ENCODE results near the gene DDX3X. TPM values are rescaled to one million over a fixed set of nuclear protein-coding genes. Genes with fewer than 3 reads are reported as not detected.
"Not testable (repeated sequence)": the region's sequence is repeated elsewhere in the genome, so short reads cannot be mapped to it uniquely, and the experiment has no call there.

Gene DDX3X
- total and polyA plus RNA-seq, 3 experiments from 2014 or later = 240 to 357 (median 354) TPM

DNA sequence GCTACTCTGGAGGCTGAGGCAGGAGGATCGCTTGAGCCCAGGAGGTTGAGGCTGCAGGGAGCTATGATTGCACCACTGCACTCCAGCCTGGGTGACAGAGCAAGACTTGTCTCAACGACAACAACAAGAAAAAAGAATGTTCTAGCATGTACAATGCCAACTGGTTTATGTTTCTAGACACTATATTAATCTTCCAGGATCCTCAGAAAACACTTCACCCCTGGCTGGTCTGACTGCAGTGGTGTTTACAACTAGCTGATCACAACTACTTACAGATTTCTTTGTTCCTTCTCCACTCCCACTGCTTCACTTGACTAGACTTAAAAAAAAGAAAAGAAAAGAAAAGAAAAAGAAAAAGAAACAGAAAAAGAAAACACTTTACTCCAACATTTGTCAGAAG is 17.7 kb upstream of the DDX3X start:
- H3K36me3 Mint-ChIP-seq, H3K4me3 Mint-ChIP-seq: not testable (repeated sequence)

DNA sequence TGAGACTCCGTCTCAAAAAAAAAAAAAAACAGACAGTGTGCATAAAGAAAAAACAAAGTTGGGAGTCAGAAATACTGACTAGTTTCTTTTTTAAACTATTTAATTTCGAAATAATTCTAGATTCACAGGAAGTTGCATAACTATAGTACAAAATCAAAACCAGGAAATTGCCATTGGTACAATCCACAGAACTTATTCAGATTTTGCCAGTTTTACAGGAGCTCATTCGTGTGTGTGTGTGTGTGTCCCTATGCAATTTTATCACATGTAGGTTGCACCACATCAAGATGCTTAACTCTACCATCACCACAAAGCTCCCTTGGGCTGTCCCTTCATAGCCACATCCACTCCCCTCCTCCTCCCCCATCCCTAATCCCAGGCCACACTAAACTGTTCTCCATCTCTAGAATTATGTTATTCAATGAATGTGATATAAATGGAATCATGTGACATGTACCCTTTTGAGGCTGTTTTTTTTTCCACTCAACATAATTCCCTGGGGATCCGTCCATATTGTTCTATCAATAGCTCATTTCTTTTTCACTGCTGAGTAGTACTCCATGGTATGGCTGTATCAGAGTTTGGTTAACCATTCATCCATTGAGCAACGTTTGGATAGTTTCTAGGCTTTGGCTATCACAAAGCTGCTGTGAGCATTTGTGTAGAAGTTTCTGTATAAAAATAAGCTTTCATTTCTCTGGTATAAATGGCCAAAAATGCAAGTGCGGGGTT is 16.3 kb upstream of the DDX3X start:
- H3K4me1 Mint-ChIP-seq = no peaks in the 10 kb centered on the region
- Histone ChIP-seq H3K4me3 (ENCODE audit: low read length) (no peak overlapping the region), H3K36me3 (ENCODE audit: insufficient read depth, low read length) (no peaks in the 10 kb centered on the region), H3K27me3 (ENCODE audit: insufficient read depth, low read length, poor library complexity, severe bottlenecking) (no peaks in the 10 kb centered on the region), H3K27ac (ENCODE audit: low read depth, low read length) (no peak overlapping the region), H3K4me1 (ENCODE audit: insufficient read depth, low read length) (no peaks in the 10 kb centered on the region), H3K9me3 (ENCODE audit: low read length) (no peaks in the 10 kb centered on the region)
- peak overlapping the region in 1 of 8 donors; percentile 66 for H3K27ac Mint-ChIP-seq
- CTCF ChIA-PET = no interaction called here
- POLR2A ChIA-PET = no interaction called here
- no peaks in the 10 kb centered on the region for H3K36me3 Mint-ChIP-seq
- H3K27me3 Mint-ChIP-seq = no peaks in the 10 kb centered on the region
- DNase-seq = no peak
- H3K4me3 Mint-ChIP-seq = no peak overlapping the region
- H3K9me3 Mint-ChIP-seq = no peaks in the 10 kb centered on the region

More for the DNA sequence above, 17.7 kb upstream of the DDX3X start:
- H3K9me3 ChIP-seq (ENCODE audit: low read length); H3K4me3 ChIP-seq (ENCODE audit: low read length); H3K27me3 ChIP-seq (ENCODE audit: insufficient read depth, low read length, poor library complexity, severe bottlenecking); DNase-seq; H3K27ac Mint-ChIP-seq; H3K36me3 ChIP-seq (ENCODE audit: insufficient read depth, low read length); H3K4me1 Mint-ChIP-seq; CTCF ChIA-PET; H3K9me3 Mint-ChIP-seq; H3K27me3 Mint-ChIP-seq; H3K4me1 ChIP-seq (ENCODE audit: insufficient read depth, low read length); H3K27ac ChIP-seq (ENCODE audit: low read depth, low read length); POLR2A ChIA-PET: not testable (repeated sequence)

DNA sequence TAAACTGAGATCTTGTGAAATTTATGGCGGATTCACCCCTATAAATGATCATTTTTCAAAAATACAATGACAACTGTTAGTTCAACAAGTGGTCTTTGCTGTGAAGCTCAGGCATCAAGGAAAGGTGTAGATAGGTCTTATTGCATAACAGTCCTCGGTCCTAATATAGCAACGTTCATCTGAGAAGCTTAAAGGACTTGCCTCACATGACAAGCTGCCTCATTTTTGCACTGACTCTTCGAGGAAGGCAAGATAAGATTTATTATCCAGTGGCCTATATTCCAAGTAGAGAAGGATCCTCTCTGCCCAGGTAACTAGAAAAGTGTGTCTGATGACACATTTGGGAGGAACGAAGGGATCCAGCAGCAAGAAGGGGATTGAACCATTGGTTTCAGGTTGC is 13.6 kb upstream of the DDX3X start:
- Mint-ChIP-seq H3K27ac (no peak overlapping the region), H3K4me1 (no peaks in the 10 kb centered on the region), H3K4me3 (no peak overlapping the region), H3K27me3 (peaks cover 0 to under 1% of the 10 kb centered on the region in 2 donors), H3K36me3 (no peaks in the 10 kb centered on the region), H3K9me3 (no peaks in the 10 kb centered on the region)
- DNase-seq = no peak
- H3K27me3 ChIP-seq (ENCODE audit: insufficient read depth, low read length, poor library complexity, severe bottlenecking) = no peaks in the 10 kb centered on the region
- POLR2A ChIA-PET = no interaction called here
- CTCF ChIA-PET = no interaction called here
- no peaks in the 10 kb centered on the region for H3K9me3 ChIP-seq (ENCODE audit: low read length)
- no peak overlapping the region for H3K27ac ChIP-seq (ENCODE audit: low read depth, low read length)
- no peak overlapping the region for H3K4me3 ChIP-seq (ENCODE audit: low read length)
- H3K4me1 ChIP-seq (ENCODE audit: insufficient read depth, low read length) = no peaks in the 10 kb centered on the region
- no peaks in the 10 kb centered on the region for H3K36me3 ChIP-seq (ENCODE audit: insufficient read depth, low read length)

DNA sequence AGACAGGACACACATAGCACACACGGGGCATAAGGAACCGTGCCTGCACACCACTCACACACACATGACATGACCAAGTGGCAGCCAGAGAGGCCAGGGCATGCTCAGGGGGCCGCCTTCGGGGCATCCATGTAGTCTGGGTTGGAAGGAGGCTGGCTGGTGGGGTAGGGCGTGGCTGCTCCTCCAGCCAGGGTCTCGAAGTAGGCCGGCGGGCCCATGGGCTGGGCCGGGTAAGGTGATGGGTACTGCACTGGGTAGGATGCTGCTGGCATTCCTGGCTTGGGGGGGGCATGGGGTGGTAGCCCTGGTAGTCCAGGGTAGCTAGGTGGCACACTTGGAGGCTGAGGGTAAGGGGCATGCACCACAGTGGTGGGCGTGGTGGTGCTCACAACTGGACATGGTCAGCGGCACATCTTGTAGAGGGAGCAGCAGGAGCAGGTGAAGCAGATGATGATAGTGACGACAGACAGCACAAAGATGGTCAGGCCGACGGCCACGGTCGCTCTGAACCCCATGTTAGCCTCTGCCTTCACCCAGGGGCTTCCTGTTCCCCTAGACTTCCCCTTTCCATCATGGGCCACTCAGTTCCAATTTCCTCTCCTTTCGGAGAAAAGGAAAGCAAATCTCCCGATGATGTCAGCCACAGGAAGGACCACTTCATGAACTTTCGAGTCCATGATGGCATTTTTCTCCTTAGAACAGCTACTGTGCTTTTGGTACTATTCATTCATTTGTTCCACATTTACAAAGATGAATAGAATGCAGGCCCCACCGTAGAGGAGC is 10.9 kb upstream of the DDX3X start:
- ChIA-PET CTCF (interaction anchor here (0.6 kb wide), 2 partner anchors 181 to 628 kb away, joined by 3 to 4 read pairs; no protein-coding TSS in a partner anchor), POLR2A (interaction anchor here (0.6 kb wide), 1 partner anchor 27 kb away, joined by 8 read pairs; no protein-coding TSS in a partner anchor)
- Mint-ChIP-seq H3K36me3 (no peaks in the 10 kb centered on the region), H3K9me3 (no peaks in the 10 kb centered on the region), H3K27me3 (peaks cover 0 to 3% of the 10 kb centered on the region in 2 donors), H3K27ac (no peak overlapping the region), H3K4me3 (no peak overlapping the region), H3K4me1 (no peaks in the 10 kb centered on the region)
- Histone ChIP-seq H3K9me3 (ENCODE audit: low read length) (no peaks in the 10 kb centered on the region), H3K4me1 (ENCODE audit: insufficient read depth, low read length) (no peaks in the 10 kb centered on the region), H3K36me3 (ENCODE audit: insufficient read depth, low read length) (no peaks in the 10 kb centered on the region), H3K4me3 (ENCODE audit: low read length) (no peak overlapping the region), H3K27me3 (ENCODE audit: insufficient read depth, low read length, poor library complexity, severe bottlenecking) (no peaks in the 10 kb centered on the region), H3K27ac (ENCODE audit: low read depth, low read length) (no peak overlapping the region)
- no peak for DNase-seq

DNA sequence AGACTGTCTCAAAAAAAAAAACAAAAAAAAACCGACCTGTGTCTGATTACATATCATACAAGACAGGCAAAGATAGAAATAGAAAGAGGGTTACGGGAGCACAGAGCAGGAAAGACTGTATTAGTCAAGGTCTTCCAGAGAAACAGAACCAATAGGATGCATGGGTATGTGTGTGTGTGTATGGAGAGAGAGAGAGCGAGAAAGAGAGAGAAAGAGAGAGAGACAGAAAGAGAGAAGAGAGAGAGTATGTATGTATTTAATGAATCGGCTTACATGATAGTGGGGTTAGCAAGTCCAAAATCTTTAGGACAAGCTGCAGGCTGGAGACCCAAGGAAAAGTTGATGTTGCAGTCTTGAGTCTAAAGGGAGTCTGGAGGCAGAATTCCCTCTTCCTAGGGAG is 7.5 kb upstream of the DDX3X start:
- H3K36me3 Mint-ChIP-seq = no peaks in the 10 kb centered on the region
- no peak for DNase-seq
- H3K27ac Mint-ChIP-seq = peak overlapping the region in 1 of 8 donors; percentile 57
- peaks cover 0 to 4% of the 10 kb centered on the region in 2 donors for H3K27me3 Mint-ChIP-seq
- Histone ChIP-seq H3K27ac (ENCODE audit: low read depth, low read length) (no peak overlapping the region), H3K4me3 (ENCODE audit: low read length) (no peak overlapping the region), H3K36me3 (ENCODE audit: insufficient read depth, low read length) (no peaks in the 10 kb centered on the region), H3K9me3 (ENCODE audit: low read length) (no peaks in the 10 kb centered on the region), H3K4me1 (ENCODE audit: insufficient read depth, low read length) (no peaks in the 10 kb centered on the region), H3K27me3 (ENCODE audit: insufficient read depth, low read length, poor library complexity, severe bottlenecking) (no peaks in the 10 kb centered on the region)
- H3K9me3 Mint-ChIP-seq = no peaks in the 10 kb centered on the region
- POLR2A ChIA-PET = no interaction called here
- CTCF ChIA-PET = no interaction called here
- peak overlapping the region in 1 of 7 donors; percentile 49 for H3K4me3 Mint-ChIP-seq
- peaks cover 9 to 17% (median 14%) of the 10 kb centered on the region in 3 donors for H3K4me1 Mint-ChIP-seq

GRCh38 chrX:41327341-41327740 is 6.6 kb upstream of the DDX3X start:
- ChIA-PET POLR2A (interaction anchor here (0.6 kb wide), 1 partner anchor 67 kb away, joined by 4 read pairs; no protein-coding TSS in a partner anchor), CTCF (no interaction called here)
- no peak overlapping the region for H3K4me3 ChIP-seq (ENCODE audit: low read length)
- H3K27ac ChIP-seq (ENCODE audit: low read depth, low read length) = no peak overlapping the region
- Mint-ChIP-seq H3K9me3 (no peaks in the 10 kb centered on the region), H3K4me1 (peaks cover 9 to 26% (median 23%) of the 10 kb centered on the region in 3 donors), H3K4me3 (peak overlapping the region in 1 of 7 donors; percentile 43), H3K36me3 (peaks cover 0 to under 1% (median 0%) of the 10 kb centered on the region in 3 donors), H3K27ac (no peak overlapping the region), H3K27me3 (peaks cover 0 to 4% of the 10 kb centered on the region in 2 donors)
- no peaks in the 10 kb centered on the region for H3K36me3 ChIP-seq (ENCODE audit: insufficient read depth, low read length)
- no peaks in the 10 kb centered on the region for H3K27me3 ChIP-seq (ENCODE audit: insufficient read depth, low read length, poor library complexity, severe bottlenecking)
- no peak for DNase-seq
- no peaks in the 10 kb centered on the region for H3K9me3 ChIP-seq (ENCODE audit: low read length)
- no peaks in the 10 kb centered on the region for H3K4me1 ChIP-seq (ENCODE audit: insufficient read depth, low read length)

GRCh38 chrX:41329101-41329500 is 4.9 kb upstream of the DDX3X start:
- peaks cover 0 to 13% of the 10 kb centered on the region in 2 donors for H3K27me3 Mint-ChIP-seq
- H3K4me1 ChIP-seq (ENCODE audit: insufficient read depth, low read length) = no peaks in the 10 kb centered on the region
- peaks cover 12 to 30% (median 30%) of the 10 kb centered on the region in 3 donors for H3K4me1 Mint-ChIP-seq
- no peak overlapping the region for H3K4me3 ChIP-seq (ENCODE audit: low read length)
- peaks cover 0 to 6% (median 2%) of the 10 kb centered on the region in 5 donors for H3K9me3 Mint-ChIP-seq
- no peaks in the 10 kb centered on the region for H3K9me3 ChIP-seq (ENCODE audit: low read length)
- H3K27me3 ChIP-seq (ENCODE audit: insufficient read depth, low read length, poor library complexity, severe bottlenecking) = no peaks in the 10 kb centered on the region
- no peak overlapping the region for H3K27ac ChIP-seq (ENCODE audit: low read depth, low read length)
- ChIA-PET POLR2A (no interaction called here), CTCF (interaction anchor here (1.4 kb wide), 1 partner anchor 52 kb away, joined by 3 read pairs; no protein-coding TSS in a partner anchor)
- H3K4me3 Mint-ChIP-seq = peak overlapping the region in 6 of 7 donors; percentile 27 to 98 (median 50)
- no peaks in the 10 kb centered on the region for H3K36me3 ChIP-seq (ENCODE audit: insufficient read depth, low read length)
- no peak for DNase-seq
- H3K36me3 Mint-ChIP-seq = peaks cover 0 to 11% (median 0%) of the 10 kb centered on the region in 3 donors
- peak overlapping the region in 1 of 8 donors; percentile 100 for H3K27ac Mint-ChIP-seq

GRCh38 chrX:41332005-41332404 is 2.0 kb upstream of the DDX3X start:
- DNase-seq = no peak
- Histone ChIP-seq H3K27ac (ENCODE audit: low read depth, low read length) (peak overlapping the region; percentile 99), H3K4me1 (ENCODE audit: insufficient read depth, low read length) (no peaks in the 10 kb centered on the region), H3K4me3 (ENCODE audit: low read length) (peak overlapping the region; percentile 90), H3K36me3 (ENCODE audit: insufficient read depth, low read length) (no peaks in the 10 kb centered on the region), H3K27me3 (ENCODE audit: insufficient read depth, low read length, poor library complexity, severe bottlenecking) (no peaks in the 10 kb centered on the region), H3K9me3 (ENCODE audit: low read length) (no peaks in the 10 kb centered on the region)
- Mint-ChIP-seq H3K36me3 (peaks cover 0 to 33% (median 2%) of the 10 kb centered on the region in 3 donors), H3K27me3 (peaks cover 0 to 27% of the 10 kb centered on the region in 2 donors), H3K27ac (peak overlapping the region; percentile 98 to 100 (median 100)), H3K9me3 (peaks cover 0 to 6% (median 5%) of the 10 kb centered on the region in 5 donors), H3K4me3 (peak overlapping the region; percentile 88 to 99 (median 98)), H3K4me1 (peaks cover 15 to 45% (median 41%) of the 10 kb centered on the region in 3 donors)
- ChIA-PET CTCF (no interaction called here), POLR2A (interaction anchor here (0.6 to 1.7 kb wide), 3 partner anchors 11 to 1155 kb away, joined by 3 to 5 read pairs (median 4); no protein-coding TSS in a partner anchor)
